BJ (cell line): ENCODE results near the gene ARHGAP45. TPM values are rescaled to one million over a fixed set of nuclear protein-coding genes. Genes with fewer than 3 reads are reported as not detected.

ENCODE experiments used
- CTCF ChIA-PET: fragments of 350-600 bp; formaldehyde crosslinking; extraction: SDS; loops from one replicate; lab custom pipeline; 2021; ENCODE audit warnings: antibody characterized with exemption, inconsistent platforms; lab: Yijun Ruan, JAX
- POLR2A ChIA-PET: fragments of 300-600 bp; sonication (Branson Sonifier 250); formaldehyde crosslinking; extraction: SDS; loops from one replicate; lab custom pipeline; 2021; ENCODE audit warnings: antibody characterized with exemption; lab: Charles Lee
- DNase-seq: peaks from one replicate; pipeline ENCODE4 v3.0.0-alpha.2; 2011; ENCODE audit warnings: low read depth
- H3K27me3 ChIP-seq: 2 replicates; pipeline ENCODE4 v1.6.0; 2011; ENCODE audit warnings: low read length; ENCODE audit not compliant: control insufficient read depth, insufficient read depth
- H3K36me3 ChIP-seq: 2 replicates; pipeline ENCODE4 v1.5.1; 2011; ENCODE audit warnings: low read length; ENCODE audit not compliant: control insufficient read depth, insufficient read depth
- H3K4me3 ChIP-seq: 2 replicates; pipeline ENCODE4 v1.5.1; 2011; ENCODE audit warnings: low read depth, mild to moderate bottlenecking, control low read depth, low read length
- CTCF ChIP-seq: IDR thresholded peaks from 2 replicates; pipeline ENCODE4 v1.5.1; 2011; ENCODE audit warnings: low read depth, mild to moderate bottlenecking, control low read depth, inconsistent platforms, low read length, moderate library complexity; ENCODE audit not compliant: insufficient read depth
- polyA plus RNA-seq: library from polyadenylated mRNA; depleted of rRNA; stranded (reverse); fragments of >200 nt; gene quantifications from 2 replicates; pipeline ENCODE4 v1.2.3, GENCODE V29; 2011

Gene ARHGAP45
- polyA plus RNA-seq, 1 experiment = 0.13 TPM

- H3K27me3 ChIP-seq = peaks cover 9% of the 10 kb centered on the region
- ChIA-PET CTCF (interaction anchor here (1.2 to 1.6 kb wide), 2 partner anchors 10 to 17 kb away, joined by 3 to 6 read pairs; no protein-coding TSS in a partner anchor), POLR2A (no interaction called here)
- no peaks in the 10 kb centered on the region; the same call in 1 of the 2 replicates for H3K36me3 ChIP-seq
- no peak for DNase-seq
- no peak overlapping the region for H3K4me3 ChIP-seq
- no peak for TF ChIP-seq CTCF
Observed at GRCh38 chr19:1066251-1066747, 668 bp upstream of the ARHGAP45 start.

GRCh38 chr19:1067341-1067957 lies 482 bp downstream of the ARHGAP45 start:
- H3K36me3 ChIP-seq = no peaks in the 10 kb centered on the region; the same call in 1 of the 2 replicates
- no peak for TF ChIP-seq CTCF
- peak overlapping the region; percentile 27 for H3K4me3 ChIP-seq
- ChIA-PET CTCF (interaction anchor here (0.8 to 1.6 kb wide), 3 partner anchors 9 to 127 kb away, joined by 3 to 6 read pairs (median 4); no protein-coding TSS in a partner anchor), POLR2A (no interaction called here)
- H3K27me3 ChIP-seq = peaks cover 9% of the 10 kb centered on the region
- no peak for DNase-seq

GRCh38 chr19:1068009-1069001 lies 1.3 kb downstream of the ARHGAP45 start:
- no peak overlapping the region for H3K4me3 ChIP-seq
- CTCF ChIA-PET = interaction anchor here (0.8 to 0.9 kb wide), 2 partner anchors 27 to 126 kb away, joined by 3 to 4 read pairs; no protein-coding TSS in a partner anchor
- H3K27me3 ChIP-seq = peaks cover 9% of the 10 kb centered on the region
- DNase-seq = no peak
- TF ChIP-seq CTCF = no peak
- POLR2A ChIA-PET = no interaction called here
- H3K36me3 ChIP-seq = no peaks in the 10 kb centered on the region; the same call in 1 of the 2 replicates

- Histone ChIP-seq H3K36me3 (no peaks in the 10 kb centered on the region; the same call in 1 of the 2 replicates), H3K27me3 (peaks cover 9% of the 10 kb centered on the region), H3K4me3 (no peak overlapping the region)
- POLR2A ChIA-PET = no interaction called here
- TF ChIP-seq CTCF = no peak
- CTCF ChIA-PET = no interaction called here
- no peak for DNase-seq
Observed at GRCh38 chr19:1069009-1069779, 2.2 kb downstream of the ARHGAP45 start.
